Ascending aorta (tissue), 2 donors: ENCODE data around the gene ARHGAP35. TPM values are rescaled to one million over a fixed set of nuclear protein-coding genes. Genes with fewer than 3 reads are reported as not detected.

Experiments used
- DNase-seq, 2 donors: peaks; one replicate each; pipeline ENCODE4 v3.0.0-alpha.2; 2019; ENCODE audit warnings: low spot score in 2 of 2
- H3K27ac ChIP-seq, 2 donors: fragments of 200-600 bp; sonication (generic); one replicate each; pipeline ENCODE4 v1.5.1; 2016 to 2017; ENCODE audit warnings: mild to moderate bottlenecking in 1 of 2
- H3K27me3 ChIP-seq: fragments of 200-600 bp; sonication (generic); one replicate; pipeline ENCODE4 v1.5.1; 2017
- H3K36me3 ChIP-seq, 2 donors: fragments of 200-600 bp; sonication (generic); one replicate each; pipeline ENCODE4 v1.5.1; 2016
- H3K4me1 ChIP-seq, 2 donors: fragments of 200-600 bp; sonication (generic); one replicate each; pipeline ENCODE4 v1.5.1; 2016 to 2017; ENCODE audit warnings: mild to moderate bottlenecking in 1 of 2
- H3K4me3 ChIP-seq, 2 donors: fragments of 200-600 bp; sonication (generic); one replicate each; pipeline ENCODE4 v1.5.1; 2016 to 2017; ENCODE audit warnings: mild to moderate bottlenecking in 1 of 2
- H3K9me3 ChIP-seq, 2 donors: fragments of 200-600 bp; sonication (generic); one replicate each; pipeline ENCODE4 v1.5.1; 2016
- intact Hi-C: fragments of 100-400 bp; cut with DNase I; formaldehyde crosslinking; loops from one replicate; pipeline ENCODE4 v1.15.1; 2023
- total RNA-seq: library from RNA; depleted of rRNA; stranded (reverse); fragments of >200 nt; gene quantifications from one replicate; pipeline ENCODE4 v1.1.0, GENCODE V29; 2016
- TF ChIP-seq, protein P1 (sequence below), 3 experiments: fragments of 200-600 bp in 2 of 3; fragments of 450-650 bp in 1 of 3; sonication (generic) in 2 of 3; IDR thresholded peaks; one replicate each; pipeline ENCODE4 v1.5.1; 2016 to 2019; ENCODE audit warnings: antibody characterized with exemption in 3 of 3, mild to moderate bottlenecking in 1 of 3, moderate library complexity in 1 of 3

ARHGAP35 gene
- total RNA-seq, 1 donor from 2014 or later: 23.7 TPM

DNA sequence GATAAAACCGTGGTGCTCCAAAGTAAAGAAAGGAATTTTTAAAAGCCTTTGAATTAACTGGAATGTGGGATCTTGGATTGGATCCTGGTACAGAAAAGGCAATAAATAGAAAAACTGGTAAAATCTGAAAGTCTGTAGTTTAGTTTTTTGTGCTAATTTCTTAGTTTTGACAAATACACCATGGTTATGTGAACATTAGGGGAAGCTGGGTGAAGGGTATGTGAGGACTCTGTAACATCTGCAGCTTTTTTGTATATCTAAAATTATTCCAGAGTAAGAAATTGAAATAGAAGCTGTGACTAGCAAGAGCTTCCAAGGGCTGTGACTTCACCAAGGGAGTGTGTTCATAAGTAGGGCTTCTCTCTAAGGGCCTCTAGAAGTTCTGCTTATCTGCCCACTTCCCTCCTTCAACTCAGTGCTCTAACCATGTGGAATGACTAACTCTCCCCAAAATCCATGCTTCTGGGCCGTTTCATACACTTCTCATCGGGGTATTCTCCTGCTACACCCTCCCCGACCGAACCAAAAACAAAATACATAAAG lies 26.5 kb downstream of the ARHGAP35 start:
- H3K4me1 ChIP-seq: peaks cover 0 to 9% of the 10 kb centered on the region in 2 donors
- no peaks in the 10 kb centered on the region for H3K27me3 ChIP-seq
- TF ChIP-seq, protein P1, sequence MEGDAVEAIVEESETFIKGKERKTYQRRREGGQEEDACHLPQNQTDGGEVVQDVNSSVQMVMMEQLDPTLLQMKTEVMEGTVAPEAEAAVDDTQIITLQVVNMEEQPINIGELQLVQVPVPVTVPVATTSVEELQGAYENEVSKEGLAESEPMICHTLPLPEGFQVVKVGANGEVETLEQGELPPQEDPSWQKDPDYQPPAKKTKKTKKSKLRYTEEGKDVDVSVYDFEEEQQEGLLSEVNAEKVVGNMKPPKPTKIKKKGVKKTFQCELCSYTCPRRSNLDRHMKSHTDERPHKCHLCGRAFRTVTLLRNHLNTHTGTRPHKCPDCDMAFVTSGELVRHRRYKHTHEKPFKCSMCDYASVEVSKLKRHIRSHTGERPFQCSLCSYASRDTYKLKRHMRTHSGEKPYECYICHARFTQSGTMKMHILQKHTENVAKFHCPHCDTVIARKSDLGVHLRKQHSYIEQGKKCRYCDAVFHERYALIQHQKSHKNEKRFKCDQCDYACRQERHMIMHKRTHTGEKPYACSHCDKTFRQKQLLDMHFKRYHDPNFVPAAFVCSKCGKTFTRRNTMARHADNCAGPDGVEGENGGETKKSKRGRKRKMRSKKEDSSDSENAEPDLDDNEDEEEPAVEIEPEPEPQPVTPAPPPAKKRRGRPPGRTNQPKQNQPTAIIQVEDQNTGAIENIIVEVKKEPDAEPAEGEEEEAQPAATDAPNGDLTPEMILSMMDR (IDR thresholded peaks at IDR 0.05): no peak
- no peak for DNase-seq
- H3K36me3 ChIP-seq: no peaks in the 10 kb centered on the region
- intact Hi-C loops: no loop called here
- H3K27ac ChIP-seq: no peak overlapping the region
- H3K9me3 ChIP-seq: no peaks in the 10 kb centered on the region
- H3K4me3 ChIP-seq: no peak overlapping the region

DNA sequence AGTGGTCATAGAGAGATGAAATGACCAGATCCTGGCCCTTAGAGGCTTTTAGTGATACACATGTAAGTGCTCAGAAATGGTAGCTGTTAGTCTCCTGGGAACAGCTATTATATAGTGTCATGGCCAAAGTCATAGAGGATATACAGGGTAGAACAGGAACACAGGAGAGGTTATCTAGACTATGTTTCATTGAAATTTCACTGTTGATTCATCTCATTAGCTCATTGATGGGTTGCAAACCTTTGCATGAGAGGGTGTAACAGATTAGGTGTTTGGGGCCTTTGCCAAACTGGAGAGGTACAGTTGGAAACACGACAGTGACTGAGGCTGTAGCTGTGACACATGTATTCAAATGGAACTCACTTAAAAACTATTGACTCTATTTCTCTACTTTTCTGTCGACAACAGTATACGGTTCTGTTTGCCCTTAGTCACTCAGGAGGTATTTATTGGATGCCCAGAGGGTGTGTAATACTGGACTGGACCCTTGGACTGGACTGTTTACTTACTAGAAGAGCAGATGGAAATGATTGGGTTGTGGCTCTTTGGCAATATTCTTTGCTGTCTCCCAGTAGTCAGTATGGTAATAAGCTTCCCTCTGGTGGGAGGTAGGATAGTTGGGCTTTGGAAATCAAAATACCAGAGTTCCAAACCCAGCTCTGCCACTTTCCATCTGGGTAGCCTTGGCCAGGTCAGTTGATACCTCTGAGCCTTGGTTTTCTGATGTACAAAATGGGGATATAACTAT lies 29.8 kb downstream of the ARHGAP35 start:
- H3K9me3 ChIP-seq: no peaks in the 10 kb centered on the region
- H3K4me3 ChIP-seq: no peak overlapping the region
- TF ChIP-seq, protein P1 (IDR thresholded peaks at IDR 0.05): no peak
- no peaks in the 10 kb centered on the region for H3K36me3 ChIP-seq
- no peak for DNase-seq
- peak overlapping the region in 1 of 2 donors; percentile 28 for H3K27ac ChIP-seq
- intact Hi-C loops: no loop called here
- H3K4me1 ChIP-seq: peaks cover 0 to 10% of the 10 kb centered on the region in 2 donors
- no peaks in the 10 kb centered on the region for H3K27me3 ChIP-seq

- H3K27ac ChIP-seq: no peak overlapping the region
- intact Hi-C loops: no loop called here
- no peak overlapping the region for H3K4me3 ChIP-seq
- H3K9me3 ChIP-seq: no peaks in the 10 kb centered on the region
- peaks cover 0 to 7% of the 10 kb centered on the region in 2 donors for H3K4me1 ChIP-seq
- H3K27me3 ChIP-seq: no peaks in the 10 kb centered on the region
- no peaks in the 10 kb centered on the region for H3K36me3 ChIP-seq
- TF ChIP-seq, protein P1 (IDR thresholded peaks at IDR 0.05): no peak
- no peak for DNase-seq
These were observed 31.7 kb downstream of the ARHGAP35 start for GRCh38 chr19:46892252-46893179.

GRCh38 chr19:46896076-46896794 lies 35.4 kb downstream of the ARHGAP35 start:
- Histone ChIP-seq H3K4me1 (peaks cover 0 to 15% of the 10 kb centered on the region in 2 donors), H3K27ac (no peak overlapping the region), H3K9me3 (no peaks in the 10 kb centered on the region), H3K27me3 (no peaks in the 10 kb centered on the region), H3K4me3 (no peak overlapping the region), H3K36me3 (no peaks in the 10 kb centered on the region)
- intact Hi-C loops: loop anchor here (5.0 kb wide), 1 partner anchor 51 kb away; no protein-coding TSS in a partner anchor
- no peak for DNase-seq
- TF ChIP-seq, protein P1 (IDR thresholded peaks at IDR 0.05): no peak

GRCh38 chr19:46898731-46899130 lies 37.9 kb downstream of the ARHGAP35 start:
- Histone ChIP-seq H3K4me1 (peaks cover 0 to 28% of the 10 kb centered on the region in 2 donors), H3K36me3 (no peaks in the 10 kb centered on the region), H3K27me3 (no peaks in the 10 kb centered on the region), H3K27ac (no peak overlapping the region), H3K4me3 (peak overlapping the region in 1 of 2 donors; percentile 11), H3K9me3 (no peaks in the 10 kb centered on the region)
- TF ChIP-seq, protein P1 (IDR thresholded peaks at IDR 0.05): no peak
- intact Hi-C loops: loop anchor here (2.0 to 5.0 kb wide), 2 partner anchors 38 to 49 kb away; partner anchors contain the start of gene ARHGAP35
- DNase-seq: peak in 1 of 2 donors; percentile 74
